PC-9 (cell line): ENCODE data around the gene CCDC121. TPM values are rescaled to one million over a fixed set of nuclear protein-coding genes. Genes with fewer than 3 reads are reported as not detected.
"Not testable (repeated sequence)": the region's sequence is repeated elsewhere in the genome, so short reads cannot be mapped to it uniquely, and the experiment has no call there.

Experiments
- BruUV-seq: library from RNA; stranded (reverse); fragments of 400-500 nt; replicated peaks from 2 replicates; lab custom pipeline; 2021; lab: Mats Ljungman, UMichigan
- CTCF ChIA-PET: fragments of 300-600 bp; sonication (Branson Sonifier 250); formaldehyde crosslinking; loops from one replicate; lab custom pipeline; 2022; ENCODE audit warnings: antibody characterized with exemption; lab: Charles Lee
- POLR2A ChIA-PET: fragments of 300-600 bp; sonication (Branson Sonifier 250); formaldehyde crosslinking; loops from one replicate; lab custom pipeline; 2022; ENCODE audit warnings: antibody characterized with exemption; ENCODE audit not compliant: unreplicated experiment; lab: Charles Lee
- DNase-seq, 2 experiments: peaks; one replicate each; pipeline versions ENCODE4 v3.0.0 to v3.0.0-alpha.2; 2015 to 2022; ENCODE audit warnings: mixed read lengths in 1 of 2
- H2AFZ ChIP-seq: fragments of 200-600 bp; sonication (generic); 2 replicates; pipeline ENCODE4 v1.8.1; 2017; ENCODE audit warnings: antibody characterized with exemption
- H3F3A ChIP-seq: fragments of 200-600 bp; sonication (generic); 2 replicates; pipeline ENCODE4 v1.8.1; 2017; ENCODE audit warnings: antibody characterized with exemption, mild to moderate bottlenecking, low read depth; ENCODE audit not compliant: insufficient read depth
- H3K27ac ChIP-seq: fragments of 200-600 bp; sonication (generic); 2 replicates; pipeline ENCODE4 v1.6.1; 2016; ENCODE audit warnings: mixed run types
- H3K27me3 ChIP-seq: fragments of 200-600 bp; sonication (generic); 2 replicates; pipeline ENCODE4 v1.6.1; 2016; ENCODE audit warnings: low read depth, mixed run types; ENCODE audit not compliant: insufficient read depth
- H3K36me3 ChIP-seq: fragments of 200-600 bp; sonication (generic); 2 replicates; pipeline ENCODE4 v1.6.1; 2016; ENCODE audit warnings: low read depth, mixed run types
- H3K4me1 ChIP-seq: fragments of 200-600 bp; sonication (generic); replicated peaks from 2 replicates; pipeline ENCODE4 v1.6.1; 2016; ENCODE audit warnings: mixed run types; ENCODE audit not compliant: insufficient read depth
- H3K4me2 ChIP-seq: fragments of 200-600 bp; sonication (generic); 2 replicates; pipeline ENCODE4 v1.6.1; 2017; ENCODE audit warnings: mixed run types
- H3K4me3 ChIP-seq: fragments of 200-600 bp; sonication (generic); 2 replicates; pipeline ENCODE4 v1.6.1; 2016; ENCODE audit warnings: mixed run types
- H3K79me2 ChIP-seq: fragments of 200-600 bp; sonication (generic); 2 replicates; pipeline ENCODE4 v1.6.1; 2017; ENCODE audit warnings: low read depth, mixed run types
- H3K9me2 ChIP-seq: fragments of 200-600 bp; sonication (generic); 2 replicates; pipeline ENCODE4 v1.8.1; 2017; ENCODE audit warnings: mild to moderate bottlenecking; ENCODE audit not compliant: insufficient read depth
- H3K9me3 ChIP-seq: fragments of 200-600 bp; sonication (generic); 2 replicates; pipeline ENCODE4 v1.8.1; 2016; ENCODE audit warnings: low read depth; ENCODE audit not compliant: insufficient read depth
- H4K20me1 ChIP-seq: fragments of 200-600 bp; sonication (generic); 2 replicates; pipeline ENCODE4 v1.8.1; 2017; ENCODE audit not compliant: insufficient read depth
- CTCF ChIP-seq: fragments of 200-600 bp; sonication (generic); conservative IDR thresholded peaks from 2 replicates; pipeline ENCODE4 v1.6.1; 2017; ENCODE audit warnings: mixed run types, antibody characterized with exemption, mild to moderate bottlenecking, moderate library complexity
- EZH2 ChIP-seq: fragments of 200-600 bp; sonication (generic); IDR thresholded peaks from 2 replicates; pipeline ENCODE4 v1.8.0; 2017; ENCODE audit warnings: antibody characterized with exemption, low read depth
- intact Hi-C: fragments of 100-400 bp; cut with micrococcal nuclease; formaldehyde crosslinking; loops from one replicate; pipeline ENCODE4 v1.10.0; 2022; ENCODE audit not compliant: unreplicated experiment
- total RNA-seq: library from RNA; stranded (reverse); gene quantifications from 2 replicates; pipeline ENCODE4 v1.2.3, GENCODE V29; 2021

CCDC121 gene
- total RNA-seq, 1 experiment from 2014 or later, result 2.9 TPM

DNA sequence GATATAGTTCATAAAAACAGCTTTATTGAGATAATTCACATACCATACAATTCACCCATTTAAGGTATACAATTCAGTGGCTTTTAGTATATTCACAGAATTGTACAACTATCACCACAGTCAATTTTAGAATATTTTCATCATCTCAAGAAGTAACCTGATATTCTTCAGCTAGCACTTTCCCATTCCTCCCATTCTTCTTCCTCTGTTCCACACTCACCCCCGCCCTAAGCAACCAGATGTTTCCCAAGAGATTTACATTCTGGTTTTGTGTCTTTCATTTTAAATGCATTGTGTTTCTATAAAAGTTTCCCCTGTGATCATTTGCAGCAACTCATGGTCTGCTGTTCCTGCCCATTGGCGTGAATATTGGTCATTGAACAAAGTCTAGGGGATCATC is 5.5 kb upstream of the CCDC121 start:
- H3K9me2 ChIP-seq, result no peaks in the 10 kb centered on the region
- CTCF ChIA-PET, result no interaction called here
- H3K4me3 ChIP-seq, result no peak overlapping the region
- H3K79me2 ChIP-seq, result peaks cover 9% of the 10 kb centered on the region; the same call in 1 of the 2 replicates
- H2AFZ ChIP-seq, result no peak overlapping the region
- no peak overlapping the region for H3K27ac ChIP-seq
- H3K36me3 ChIP-seq, result peaks cover 47% of the 10 kb centered on the region
- DNase-seq, result no peak
- peaks cover 11% of the 10 kb centered on the region; the same call in 1 of the 2 replicates for H3F3A ChIP-seq
- H3K9me3 ChIP-seq, result no peaks in the 10 kb centered on the region
- peaks cover 6% of the 10 kb centered on the region for H3K4me1 ChIP-seq
- intact Hi-C loops, result no loop called here
- no peaks in the 10 kb centered on the region for H4K20me1 ChIP-seq
- TF ChIP-seq EZH2, result no peak
- BruUV-seq, result no TSS peak
- no peak overlapping the region for H3K4me2 ChIP-seq
- H3K27me3 ChIP-seq, result no peaks in the 10 kb centered on the region
- POLR2A ChIA-PET, result no interaction called here

DNA sequence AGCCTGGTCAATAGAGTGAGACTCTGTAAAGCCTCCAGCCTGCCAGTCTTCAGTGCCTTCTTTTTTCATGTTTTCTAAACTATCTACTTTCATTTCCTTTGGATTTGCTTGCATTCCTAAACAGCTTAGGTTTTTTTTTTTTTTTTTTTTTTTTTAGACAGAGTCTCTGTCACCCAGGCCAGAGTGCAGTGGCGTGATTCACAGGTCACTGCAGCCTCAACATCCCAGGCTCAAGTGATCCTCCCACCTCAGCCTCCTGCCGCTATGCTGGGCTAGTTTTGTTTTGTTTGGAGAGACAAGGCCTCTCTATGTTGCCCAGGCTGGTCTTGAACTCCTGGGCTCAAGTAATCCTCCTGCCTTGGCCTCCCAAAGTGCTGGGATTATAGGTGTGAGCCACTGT is 1.4 kb upstream of the CCDC121 start:
- Histone ChIP-seq H3K36me3 (peaks cover 19% of the 10 kb centered on the region), H3K4me1 (peaks cover 27% of the 10 kb centered on the region), H3K79me2 (peaks cover 12% of the 10 kb centered on the region; the same call in 1 of the 2 replicates), H3K4me2 (peak overlapping the region; percentile 97), H3F3A (peaks cover 23% of the 10 kb centered on the region; the same call in 1 of the 2 replicates)
- intact Hi-C loops, DNase-seq, H3K27me3 ChIP-seq, H3K9me2 ChIP-seq, H4K20me1 ChIP-seq, H3K9me3 ChIP-seq, BruUV-seq, H3K27ac ChIP-seq, H2AFZ ChIP-seq, POLR2A ChIA-PET, H3K4me3 ChIP-seq: not testable (repeated sequence)
- CTCF ChIA-PET, result interaction anchor here (0.6 kb wide), 1 partner anchor 565 kb away, joined by 5 read pairs; no protein-coding TSS in a partner anchor

DNA sequence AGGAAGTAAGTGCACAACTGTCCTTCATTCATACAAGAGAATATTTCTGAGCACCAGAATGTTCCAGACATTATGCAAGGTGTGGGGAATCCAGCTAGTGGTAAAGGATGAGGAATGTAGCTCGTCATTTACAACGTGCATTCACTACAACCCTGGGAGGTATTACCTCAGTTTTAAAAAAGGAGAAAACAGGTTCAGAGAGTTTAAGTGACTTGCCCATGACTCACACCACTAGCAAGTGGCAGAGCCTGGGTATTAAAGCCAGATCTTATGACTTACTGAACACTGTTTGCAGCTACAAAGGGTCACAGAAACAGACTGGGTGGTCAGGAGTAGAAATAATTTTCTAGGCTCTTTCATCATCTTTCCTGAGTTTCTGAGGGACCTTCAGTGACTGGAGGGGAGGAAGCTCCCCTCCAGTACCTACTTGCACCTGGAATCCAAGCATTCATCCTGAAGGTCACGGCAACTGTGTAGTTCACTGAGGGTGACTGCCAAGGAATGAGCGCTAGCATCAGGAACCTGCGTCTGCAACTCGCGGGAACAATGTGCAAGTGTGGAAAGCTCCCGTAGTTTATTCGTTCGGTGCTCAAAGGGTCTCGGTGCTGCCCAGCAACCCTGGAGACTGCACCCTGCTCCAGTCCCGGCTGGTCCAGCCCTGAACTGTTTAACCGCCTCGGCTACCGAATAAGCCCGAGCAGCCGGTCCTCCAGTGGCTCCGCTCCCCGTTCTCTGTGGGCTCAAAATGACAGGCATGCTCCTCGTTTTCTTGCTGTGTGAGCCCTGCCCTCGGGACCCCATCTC is 647 bp downstream of the CCDC121 start:
- Histone ChIP-seq H3K27ac (peak overlapping the region; percentile 86), H3K27me3 (no peaks in the 10 kb centered on the region), H3K4me3 (peak overlapping the region; percentile 86), H3K79me2 (peaks cover 12% of the 10 kb centered on the region; the same call in 1 of the 2 replicates), H4K20me1 (no peaks in the 10 kb centered on the region), H3K4me2 (peak overlapping the region; percentile 97), H3K9me3 (no peaks in the 10 kb centered on the region), H3K9me2 (no peaks in the 10 kb centered on the region), H3K36me3 (peaks cover 23% of the 10 kb centered on the region; the same call in 1 of the 2 replicates), H3F3A (peaks cover 23% of the 10 kb centered on the region; the same call in 1 of the 2 replicates), H2AFZ (peak overlapping the region; percentile 88), H3K4me1 (peaks cover 27% of the 10 kb centered on the region)
- no peak for TF ChIP-seq CTCF
- ChIA-PET POLR2A (interaction anchor here (0.5 to 0.8 kb wide), 9 partner anchors 24 to 1436 kb away, joined by 3 to 7 read pairs (median 4); partner anchors contain the start of gene NRBP1), CTCF (interaction anchor here (1.4 kb wide), 1 partner anchor 55 kb away, joined by 3 read pairs; no protein-coding TSS in a partner anchor)
- DNase-seq, result peak; percentile 34 to 97
- BruUV-seq, result TSS peak; percentile 69
- intact Hi-C loops, result loop anchor here (1.0 to 5.0 kb wide), 5 partner anchors 139 to 306 kb away; partner anchors contain the start of genes IFT172, KRTCAP3, MPV17 and PPM1G

- H3K36me3 ChIP-seq, result peaks cover 32% of the 10 kb centered on the region; the same call in 1 of the 2 replicates
- not testable (repeated sequence) for H3K4me2 ChIP-seq, H3K27me3 ChIP-seq, H3K4me3 ChIP-seq, H3K9me2 ChIP-seq, H2AFZ ChIP-seq, H3K9me3 ChIP-seq, DNase-seq, H4K20me1 ChIP-seq, BruUV-seq
- intact Hi-C loops, result loop anchor here (5.0 kb wide), 2 partner anchors 220 to 305 kb away; partner anchors contain the start of genes MPV17 and PPM1G
- peaks cover 12% of the 10 kb centered on the region; the same call in 1 of the 2 replicates for H3K79me2 ChIP-seq
- peaks cover 27% of the 10 kb centered on the region for H3K4me1 ChIP-seq
- peaks cover 28% of the 10 kb centered on the region; the same call in 1 of the 2 replicates for H3F3A ChIP-seq
- H3K27ac ChIP-seq, result peak overlapping the region; percentile 86
- ChIA-PET POLR2A (interaction anchor here (0.6 kb wide), 3 partner anchors 37 to 229 kb away, joined by 4 to 8 read pairs (median 5); no protein-coding TSS in a partner anchor), CTCF (interaction anchor here (1.0 kb wide), 1 partner anchor 57 kb away, joined by 3 read pairs; no protein-coding TSS in a partner anchor)
Measured at GRCh38 chr2:27626921-27627320, 1.9 kb downstream of the CCDC121 start.

DNA sequence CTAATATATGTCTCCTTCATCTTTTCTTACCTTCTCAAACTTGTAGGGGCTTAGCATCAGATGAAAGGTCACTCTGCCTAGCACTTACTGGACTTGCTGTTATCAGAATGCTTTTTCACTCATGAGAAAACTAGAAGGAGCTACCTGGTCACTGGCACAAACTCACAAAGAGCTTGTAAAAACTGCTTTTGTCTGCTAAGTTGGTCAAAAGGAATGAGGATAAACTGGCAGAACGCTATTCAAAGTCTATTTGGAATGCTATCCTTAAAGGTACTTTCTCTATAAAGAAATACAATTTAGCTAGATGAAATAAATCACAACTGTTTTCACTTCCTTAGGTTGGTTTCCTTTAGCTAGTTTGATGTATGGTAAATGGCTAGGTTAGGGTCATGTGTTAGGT is 2.5 kb downstream of the CCDC121 start:
- ChIA-PET POLR2A (interaction anchor here (0.6 kb wide), 3 partner anchors 37 to 229 kb away, joined by 4 to 8 read pairs (median 5); no protein-coding TSS in a partner anchor), CTCF (interaction anchor here (1.0 kb wide), 1 partner anchor 57 kb away, joined by 3 read pairs; no protein-coding TSS in a partner anchor)
- H3K27ac ChIP-seq, result peak overlapping the region; percentile 86
- not testable (repeated sequence) for H3K9me2 ChIP-seq, H3K4me2 ChIP-seq, BruUV-seq, H3K4me3 ChIP-seq, H3K9me3 ChIP-seq, H4K20me1 ChIP-seq, H3K27me3 ChIP-seq, H2AFZ ChIP-seq
- intact Hi-C loops, result loop anchor here (5.0 kb wide), 2 partner anchors 219 to 304 kb away; partner anchors contain the start of genes MPV17 and PPM1G
- peaks cover 28% of the 10 kb centered on the region; the same call in 1 of the 2 replicates for H3F3A ChIP-seq
- peak in 1 of 2 experiments; percentile 62 for DNase-seq
- peaks cover 38% of the 10 kb centered on the region; the same call in 1 of the 2 replicates for H3K36me3 ChIP-seq
- H3K79me2 ChIP-seq, result peaks cover 12% of the 10 kb centered on the region; the same call in 1 of the 2 replicates
- peaks cover 27% of the 10 kb centered on the region for H3K4me1 ChIP-seq
